PC-3 (cell line): Measurements from ENCODE around the gene ATP6V1G1. TPM values are rescaled to one million over a fixed set of nuclear protein-coding genes. Genes with fewer than 3 reads are reported as not detected.
A peak's percentile ranks its signal among the peaks of the same experiment; 100 is the strongest.

ENCODE experiments used
- ATAC-seq: fragments of 200-7000 bp; cut with Tn5 transposase; 2 replicates; pipeline ENCODE4 v1.9.1; 2020; ENCODE audit warnings: mild to moderate bottlenecking, moderate library complexity
- BruUV-seq: library from RNA; stranded (reverse); fragments of 400-500 nt; replicated peaks from 2 replicates; lab custom pipeline; 2021; lab: Mats Ljungman, UMichigan
- CTCF ChIA-PET: fragments of 300-600 bp; sonication (Branson Sonifier 250); formaldehyde crosslinking; loops from one replicate; lab custom pipeline; 2022; ENCODE audit warnings: antibody characterized with exemption; lab: Charles Lee
- POLR2A ChIA-PET: fragments of 300-600 bp; sonication (Branson Sonifier 250); formaldehyde crosslinking; loops from one replicate; lab custom pipeline; 2022; ENCODE audit warnings: antibody characterized with exemption; ENCODE audit not compliant: unreplicated experiment; lab: Charles Lee
- DNase-seq: peaks from one replicate; pipeline ENCODE4 v3.0.0-alpha.2; 2015
- H2AFZ ChIP-seq: fragments of 300-600 bp; sonication (generic); 2 replicates; pipeline ENCODE4 v1.6.0; 2016; ENCODE audit warnings: antibody characterized with exemption, low read length
- H3F3A ChIP-seq: fragments of 300-600 bp; sonication (generic); one replicate; pipeline ENCODE4 v1.6.0; 2017; ENCODE audit warnings: antibody characterized with exemption, low read length, control low read depth, mild to moderate bottlenecking; ENCODE audit not compliant: unreplicated experiment
- H3K27ac ChIP-seq: fragments of 300-600 bp; sonication (generic); 2 replicates; pipeline ENCODE4 v1.5.1; 2016; ENCODE audit warnings: mild to moderate bottlenecking, low read length
- H3K27me3 ChIP-seq: fragments of 300-600 bp; sonication (generic); 2 replicates; pipeline ENCODE4 v1.6.1; 2016; ENCODE audit warnings: low read length, mixed read lengths
- H3K36me3 ChIP-seq: fragments of 300-600 bp; sonication (generic); 2 replicates; pipeline ENCODE4 v1.6.1; 2016; ENCODE audit warnings: low read depth, mixed run types, low read length, mixed read lengths
- H3K4me1 ChIP-seq: fragments of 300-600 bp; sonication (generic); 2 replicates; pipeline ENCODE4 v1.5.1; 2016; ENCODE audit warnings: low read length; ENCODE audit not compliant: insufficient read depth
- H3K4me2 ChIP-seq: fragments of 300-600 bp; sonication (generic); 2 replicates; pipeline ENCODE4 v1.6.0; 2016; ENCODE audit warnings: low read length
- H3K4me3 ChIP-seq: fragments of 300-600 bp; sonication (generic); 2 replicates; pipeline ENCODE4 v1.5.1; 2016; ENCODE audit warnings: mild to moderate bottlenecking, low read length, mixed read lengths
- H3K79me2 ChIP-seq: fragments of 300-600 bp; sonication (generic); 2 replicates; pipeline ENCODE4 v1.6.1; 2017; ENCODE audit warnings: low read length, mixed read lengths
- H3K9ac ChIP-seq: fragments of 300-600 bp; sonication (generic); 2 replicates; pipeline ENCODE4 v1.6.0; 2016; ENCODE audit warnings: mild to moderate bottlenecking, low read length
- H3K9me2 ChIP-seq: fragments of 300-600 bp; sonication (generic); replicated peaks from 2 replicates; pipeline ENCODE4 v1.6.1; 2016; ENCODE audit warnings: mixed run types, low read length, mixed read lengths
- H3K9me3 ChIP-seq: fragments of 300-600 bp; sonication (generic); 2 replicates; pipeline ENCODE4 v1.6.1; 2016; ENCODE audit warnings: low read length, mixed read lengths
- H4K20me1 ChIP-seq: fragments of 300-600 bp; sonication (generic); 2 replicates; pipeline ENCODE4 v1.6.1; 2016; ENCODE audit warnings: low read length, mixed read lengths
- EZH2 ChIP-seq: fragments of 300-600 bp; sonication (generic); IDR thresholded peaks from one replicate; pipeline ENCODE4 v1.6.1; 2017; ENCODE audit warnings: antibody characterized with exemption, mild to moderate bottlenecking, low read length; ENCODE audit not compliant: unreplicated experiment
- EZH2phosphoT487 ChIP-seq: fragments of 300-600 bp; sonication (generic); IDR thresholded peaks from 2 replicates; pipeline ENCODE4 v1.6.1; 2018; ENCODE audit warnings: mild to moderate bottlenecking, antibody characterized with exemption, low read length, borderline replicate concordance
- intact Hi-C: fragments of 100-400 bp; cut with micrococcal nuclease; formaldehyde crosslinking; loops from 2 replicates; pipeline ENCODE4 v1.9.0; 2023
- total RNA-seq: library from RNA; depleted of rRNA; stranded (reverse); fragments of >200 nt; gene quantifications from 2 replicates; pipeline ENCODE4 v1.2.3, GENCODE V29; 2014
- TF ChIP-seq, protein P1 (sequence below): fragments of 300-600 bp; sonication (generic); conservative IDR thresholded peaks from 2 replicates; pipeline ENCODE4 v1.5.1; 2017; ENCODE audit warnings: antibody characterized with exemption, low read depth, mild to moderate bottlenecking, low read length

The ATP6V1G1 gene
- total RNA-seq, 1 experiment from 2014 or later, result 126 TPM

DNA sequence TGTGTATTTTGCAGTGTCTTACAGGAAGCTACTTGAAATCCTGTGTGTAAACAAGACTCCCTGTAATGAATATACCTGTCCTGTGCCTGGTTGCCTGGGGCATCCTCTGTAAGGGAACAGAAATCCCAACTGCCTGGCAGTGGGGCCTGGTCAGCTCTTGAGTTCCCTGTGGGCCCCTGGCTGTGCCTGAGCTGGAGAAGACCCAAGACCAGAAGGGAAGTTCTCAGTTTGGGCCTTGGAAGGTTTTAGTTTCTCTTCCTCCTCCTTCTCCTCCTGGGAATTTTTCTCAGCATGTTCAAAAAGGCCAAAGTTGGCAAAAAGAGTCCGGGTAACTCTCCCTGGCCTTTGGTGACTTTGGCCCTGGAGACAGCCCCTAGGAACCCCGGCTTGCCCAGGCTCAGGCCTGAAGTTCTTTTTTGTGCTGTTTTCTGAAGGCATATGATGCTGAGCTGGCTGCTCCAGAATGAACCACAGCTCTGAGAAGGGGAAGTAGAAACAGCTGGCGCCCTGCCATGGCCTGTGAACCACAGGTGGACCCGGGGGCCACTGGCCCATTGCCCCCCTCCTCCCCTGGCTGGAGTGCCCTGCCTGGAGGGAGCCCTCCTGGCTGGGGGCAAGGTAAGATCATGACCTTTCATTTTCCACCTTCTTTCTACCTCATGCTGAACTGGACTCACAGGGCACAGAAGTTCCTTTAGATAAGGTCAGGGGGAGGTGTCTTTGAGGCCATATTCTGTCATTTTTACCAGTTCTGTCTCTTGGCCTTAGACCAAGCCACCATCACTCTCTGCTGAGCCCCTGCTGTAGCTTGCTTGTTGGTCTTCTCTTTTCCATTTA is 29.3 kb downstream of the ATP6V1G1 start:
- BruUV-seq, result no TSS peak
- POLR2A ChIA-PET, result interaction anchor here (0.6 to 0.7 kb wide), 2 partner anchors 65 to 1322 kb away, joined by 3 to 4 read pairs; no protein-coding TSS in a partner anchor
- no peaks in the 10 kb centered on the region for H3K9me3 ChIP-seq
- intact Hi-C loops, result no loop called here
- H3K27ac ChIP-seq, result no peak overlapping the region
- H3K79me2 ChIP-seq, result peaks cover 30% of the 10 kb centered on the region
- H3K4me3 ChIP-seq, result no peak overlapping the region
- H3K27me3 ChIP-seq, result no peaks in the 10 kb centered on the region
- ATAC-seq (peak; percentile 54), DNase-seq (peak; percentile 43)
- H4K20me1 ChIP-seq, result no peaks in the 10 kb centered on the region
- no peak overlapping the region for H2AFZ ChIP-seq
- TF ChIP-seq EZH2 (no peak), EZH2phosphoT487 (no peak)
- TF ChIP-seq, protein P1, sequence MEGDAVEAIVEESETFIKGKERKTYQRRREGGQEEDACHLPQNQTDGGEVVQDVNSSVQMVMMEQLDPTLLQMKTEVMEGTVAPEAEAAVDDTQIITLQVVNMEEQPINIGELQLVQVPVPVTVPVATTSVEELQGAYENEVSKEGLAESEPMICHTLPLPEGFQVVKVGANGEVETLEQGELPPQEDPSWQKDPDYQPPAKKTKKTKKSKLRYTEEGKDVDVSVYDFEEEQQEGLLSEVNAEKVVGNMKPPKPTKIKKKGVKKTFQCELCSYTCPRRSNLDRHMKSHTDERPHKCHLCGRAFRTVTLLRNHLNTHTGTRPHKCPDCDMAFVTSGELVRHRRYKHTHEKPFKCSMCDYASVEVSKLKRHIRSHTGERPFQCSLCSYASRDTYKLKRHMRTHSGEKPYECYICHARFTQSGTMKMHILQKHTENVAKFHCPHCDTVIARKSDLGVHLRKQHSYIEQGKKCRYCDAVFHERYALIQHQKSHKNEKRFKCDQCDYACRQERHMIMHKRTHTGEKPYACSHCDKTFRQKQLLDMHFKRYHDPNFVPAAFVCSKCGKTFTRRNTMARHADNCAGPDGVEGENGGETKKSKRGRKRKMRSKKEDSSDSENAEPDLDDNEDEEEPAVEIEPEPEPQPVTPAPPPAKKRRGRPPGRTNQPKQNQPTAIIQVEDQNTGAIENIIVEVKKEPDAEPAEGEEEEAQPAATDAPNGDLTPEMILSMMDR, result no peak
- no peaks in the 10 kb centered on the region for H3K9me2 ChIP-seq
- no peaks in the 10 kb centered on the region for H3K36me3 ChIP-seq
- no peaks in the 10 kb centered on the region for H3F3A ChIP-seq
- CTCF ChIA-PET, result no interaction called here
- peaks cover 19% of the 10 kb centered on the region; the same call in 1 of the 2 replicates for H3K4me1 ChIP-seq
- H3K4me2 ChIP-seq, result no peak overlapping the region
- H3K9ac ChIP-seq, result no peak overlapping the region

DNA sequence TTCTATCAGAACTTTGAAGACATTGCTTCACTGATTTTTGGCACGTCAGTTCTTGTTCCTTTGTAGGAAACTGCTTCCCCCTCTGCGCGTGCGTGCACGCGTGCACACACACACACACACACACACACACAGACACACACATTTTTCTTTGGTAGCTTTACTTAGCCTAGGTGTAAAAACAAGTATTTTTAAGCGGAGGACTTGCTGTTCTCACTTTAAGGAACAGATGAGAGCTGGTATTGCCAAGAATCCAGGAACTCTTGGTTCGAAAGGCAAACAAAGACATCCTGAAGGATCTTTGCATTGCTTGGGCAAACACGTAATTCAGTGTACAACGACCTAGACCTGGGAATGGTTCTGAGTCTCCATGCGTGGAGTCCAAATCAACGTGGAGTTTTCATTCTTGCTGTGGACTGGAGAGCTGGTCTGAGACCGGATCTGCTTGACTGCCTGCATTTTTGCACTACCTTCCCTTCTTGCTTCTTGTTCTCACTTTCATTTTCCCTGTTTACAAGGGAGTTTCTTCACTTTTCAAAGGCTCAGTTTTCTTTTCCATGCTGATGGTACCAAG is 31.7 kb downstream of the ATP6V1G1 start:
- Histone ChIP-seq H4K20me1 (no peaks in the 10 kb centered on the region), H3K9ac (no peak overlapping the region), H3F3A (no peaks in the 10 kb centered on the region), H3K4me1 (peaks cover 13% of the 10 kb centered on the region), H3K4me2 (peak overlapping the region; percentile 53; the same call in 1 of the 2 replicates), H3K36me3 (no peaks in the 10 kb centered on the region), H3K27ac (no peak overlapping the region), H2AFZ (no peak overlapping the region), H3K79me2 (0 out of 2 replicates have a peak, but pooled peaks cover 6% of the 10 kb centered on the region), H3K27me3 (no peaks in the 10 kb centered on the region), H3K9me2 (no peaks in the 10 kb centered on the region), H3K9me3 (no peaks in the 10 kb centered on the region), H3K4me3 (no peak overlapping the region)
- intact Hi-C loops, result no loop called here
- no peak for ATAC-seq
- no peak for DNase-seq
- no TSS peak for BruUV-seq
- TF ChIP-seq, protein P1, result no peak
- TF ChIP-seq EZH2phosphoT487, result no peak
- TF ChIP-seq EZH2, result no peak
- ChIA-PET CTCF (no interaction called here), POLR2A (no interaction called here)

DNA sequence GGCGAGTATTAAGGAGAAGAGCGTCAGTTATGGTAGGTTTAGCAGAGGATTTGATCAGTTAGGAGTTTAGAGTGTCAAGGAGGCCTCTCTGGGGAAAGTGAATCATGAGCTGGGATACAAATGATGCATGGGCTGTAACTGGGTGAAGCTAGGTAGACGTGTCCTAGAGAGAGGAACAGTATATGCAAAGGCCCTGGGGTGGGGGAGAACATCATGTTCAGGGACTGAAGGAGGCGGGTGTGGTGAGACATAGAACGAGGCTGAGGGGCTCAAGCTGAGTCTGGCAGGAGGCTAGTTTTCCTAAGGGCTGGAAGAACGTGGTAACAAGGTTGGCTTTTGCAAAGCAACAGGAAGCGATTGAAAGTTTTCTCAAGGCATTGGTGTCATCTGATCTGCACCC is 34.0 kb downstream of the ATP6V1G1 start:
- ATAC-seq, result no peak
- no peak overlapping the region for H3K27ac ChIP-seq
- TF ChIP-seq, protein P1, result no peak
- no peak for TF ChIP-seq EZH2
- no peak for TF ChIP-seq EZH2phosphoT487
- no peaks in the 10 kb centered on the region for H3K9me3 ChIP-seq
- no peaks in the 10 kb centered on the region for H3F3A ChIP-seq
- no peak overlapping the region for H2AFZ ChIP-seq
- no peak for DNase-seq
- no peak overlapping the region for H3K4me3 ChIP-seq
- no peaks in the 10 kb centered on the region for H3K27me3 ChIP-seq
- CTCF ChIA-PET, result no interaction called here
- no peaks in the 10 kb centered on the region for H3K79me2 ChIP-seq
- intact Hi-C loops, result no loop called here
- H3K4me1 ChIP-seq, result peaks cover 13% of the 10 kb centered on the region
- POLR2A ChIA-PET, result interaction anchor here (0.6 kb wide), 1 partner anchor 9 kb away, joined by 3 read pairs; no protein-coding TSS in a partner anchor
- no TSS peak for BruUV-seq
- no peaks in the 10 kb centered on the region for H4K20me1 ChIP-seq
- H3K36me3 ChIP-seq, result no peaks in the 10 kb centered on the region
- no peak overlapping the region for H3K4me2 ChIP-seq
- H3K9me2 ChIP-seq, result no peaks in the 10 kb centered on the region
- no peak overlapping the region for H3K9ac ChIP-seq
